Activated CD4-positive, alpha-beta T cell treated with anti-CD3 and anti-CD28 coated beads, Interleukin-10, Interleukin-2, amounts not matched to agents 100 ng/mL and 50 ng/mL, durations not matched to agents 16 hours and 8 hours (primary cell): ENCODE measurements around the gene SLAMF9.

Experiments used
- DNase-seq: peaks from one replicate; pipeline ENCODE4 v3.0.0-alpha.2; 2020

Gene SLAMF9

DNA sequence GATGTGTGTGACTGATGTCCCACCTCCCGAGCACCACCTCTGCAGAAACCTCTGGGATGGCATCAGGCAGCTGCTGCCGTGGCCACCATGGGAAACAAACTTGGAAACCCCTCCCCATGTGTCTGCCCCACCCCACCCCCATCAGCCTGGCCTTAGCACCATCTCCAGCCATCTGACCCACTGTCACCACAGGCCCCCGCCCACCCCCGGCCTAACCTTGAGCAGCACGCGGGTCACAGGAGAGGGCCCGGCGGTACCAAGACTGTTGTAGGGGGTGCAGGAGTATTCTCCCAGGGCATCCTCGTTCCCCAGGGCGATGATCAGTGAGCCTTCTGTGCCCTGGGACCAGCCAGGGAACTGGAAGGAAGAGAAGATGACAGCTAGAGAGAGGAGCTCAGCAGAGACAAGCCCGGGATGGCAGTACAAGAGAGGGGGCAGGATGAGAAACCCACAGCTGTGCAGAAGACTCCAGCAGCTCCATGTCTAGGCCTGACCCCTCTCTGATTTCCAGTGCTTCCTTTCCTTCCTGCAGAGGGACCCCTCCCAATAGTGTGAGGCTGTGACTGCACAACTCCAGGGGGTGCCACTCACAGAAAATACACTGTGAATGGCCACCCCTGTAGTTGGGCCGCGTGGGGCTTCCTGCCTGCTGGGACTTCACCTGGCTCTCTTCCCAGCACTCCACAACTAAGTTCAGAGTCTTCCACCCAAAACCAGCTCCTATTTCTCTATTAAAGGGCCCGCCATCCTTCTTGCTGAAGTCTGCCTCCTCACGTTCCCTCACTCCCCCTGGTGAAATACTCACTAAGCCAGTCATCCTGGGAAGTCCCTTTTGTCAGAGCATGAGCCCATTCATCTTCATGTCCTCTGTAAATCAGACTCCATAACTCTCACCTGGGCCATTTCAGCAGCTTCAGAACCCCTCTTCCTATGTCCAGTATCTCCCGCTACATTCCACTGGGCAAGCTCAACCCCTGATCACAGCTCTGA, 21.4 kb downstream of the SLAMF9 start:
- DNase-seq = no peak

DNA sequence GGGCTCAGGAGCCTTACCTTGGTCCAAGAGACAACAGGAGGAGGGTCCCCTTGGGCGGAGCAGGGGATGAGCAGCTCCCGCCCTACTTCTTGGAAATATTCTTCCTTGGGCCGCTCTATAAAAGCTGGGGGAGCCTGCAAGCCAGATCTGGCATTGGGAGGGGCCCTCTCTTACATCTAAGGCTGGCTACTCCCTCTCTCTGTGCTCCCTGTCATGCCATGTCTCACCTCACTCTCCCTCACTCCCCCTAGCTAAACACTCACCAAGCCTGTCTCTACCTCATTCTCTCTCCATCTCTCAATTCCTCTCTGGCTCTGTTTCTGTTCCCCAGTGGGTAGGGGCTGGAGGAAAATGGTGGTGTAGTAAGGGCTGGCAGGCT, 22.3 kb downstream of the SLAMF9 start:
- DNase-seq = no peak

DNA sequence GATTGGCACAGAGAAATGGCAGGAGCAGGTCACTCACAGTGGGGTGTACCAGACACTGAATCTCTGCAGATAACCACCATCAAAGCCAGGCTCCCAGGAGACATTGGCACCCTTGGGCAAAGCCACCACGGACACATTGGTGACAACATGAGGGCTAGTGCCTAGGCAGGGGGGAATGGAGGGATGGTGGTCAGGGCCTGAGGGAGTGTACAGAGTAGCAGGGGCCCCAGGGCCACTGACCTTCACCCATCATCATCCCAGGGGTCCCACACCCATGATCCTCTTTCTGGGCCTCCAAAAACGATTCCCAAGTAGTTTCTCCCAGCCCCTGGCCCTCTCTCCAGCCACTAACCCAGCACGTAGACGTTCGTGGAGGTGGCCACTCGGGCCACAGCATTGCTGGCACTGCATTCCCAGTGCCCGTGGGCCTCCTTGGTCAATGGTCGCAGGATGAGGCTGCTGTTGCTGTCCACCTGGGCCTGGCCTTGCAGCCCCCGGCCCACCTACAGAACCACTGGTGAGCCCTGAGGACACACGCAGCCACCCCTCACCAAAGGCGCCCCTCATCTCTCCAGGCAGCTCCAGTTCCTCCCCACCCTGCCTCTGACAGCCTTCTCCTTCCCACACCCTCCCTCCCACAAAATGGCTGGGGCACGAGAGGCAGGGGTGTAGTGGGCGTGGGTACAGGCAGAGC, 22.8 kb downstream of the SLAMF9 start:
- no peak for DNase-seq

DNA sequence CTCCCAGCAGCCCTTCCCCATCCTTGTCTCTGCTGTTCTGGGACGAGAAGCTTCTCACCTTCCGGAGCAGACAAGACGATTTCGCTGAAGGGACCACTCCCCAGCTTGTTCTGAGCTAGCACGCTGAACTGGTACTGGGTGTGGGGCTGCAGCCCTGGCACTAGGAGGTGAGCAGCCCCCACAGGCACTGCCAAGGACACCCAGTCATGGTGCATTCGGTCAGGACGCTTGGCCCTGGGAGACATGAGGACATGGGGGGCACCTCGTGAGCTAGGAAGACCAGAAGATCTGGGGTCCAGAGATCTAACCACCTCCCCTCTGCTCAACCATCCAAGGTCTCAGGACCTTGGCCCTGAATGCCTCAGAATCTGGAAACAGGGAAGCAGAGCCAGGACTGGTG, 23.4 kb downstream of the SLAMF9 start:
- no peak for DNase-seq

DNA sequence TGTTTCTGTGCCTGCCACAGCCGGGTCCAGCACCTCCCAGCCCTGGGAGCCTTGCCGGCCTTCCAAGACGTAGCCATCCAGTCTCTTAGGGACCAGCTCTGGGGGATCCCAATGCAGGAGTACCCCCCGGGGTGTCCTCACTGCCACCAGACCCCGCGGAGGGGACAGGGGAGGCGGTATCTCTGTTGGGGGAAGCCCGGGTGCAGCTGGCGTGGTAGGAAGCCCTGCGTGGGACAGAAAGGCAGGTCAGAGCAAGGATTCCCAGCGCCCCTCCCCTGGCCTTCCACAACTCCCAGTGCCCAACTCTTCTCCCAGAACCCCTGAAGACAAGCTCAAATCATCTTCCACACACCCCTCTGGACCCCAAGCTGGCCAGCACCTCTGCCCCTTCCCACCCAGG, 23.8 kb downstream of the SLAMF9 start:
- no peak for DNase-seq

DNA sequence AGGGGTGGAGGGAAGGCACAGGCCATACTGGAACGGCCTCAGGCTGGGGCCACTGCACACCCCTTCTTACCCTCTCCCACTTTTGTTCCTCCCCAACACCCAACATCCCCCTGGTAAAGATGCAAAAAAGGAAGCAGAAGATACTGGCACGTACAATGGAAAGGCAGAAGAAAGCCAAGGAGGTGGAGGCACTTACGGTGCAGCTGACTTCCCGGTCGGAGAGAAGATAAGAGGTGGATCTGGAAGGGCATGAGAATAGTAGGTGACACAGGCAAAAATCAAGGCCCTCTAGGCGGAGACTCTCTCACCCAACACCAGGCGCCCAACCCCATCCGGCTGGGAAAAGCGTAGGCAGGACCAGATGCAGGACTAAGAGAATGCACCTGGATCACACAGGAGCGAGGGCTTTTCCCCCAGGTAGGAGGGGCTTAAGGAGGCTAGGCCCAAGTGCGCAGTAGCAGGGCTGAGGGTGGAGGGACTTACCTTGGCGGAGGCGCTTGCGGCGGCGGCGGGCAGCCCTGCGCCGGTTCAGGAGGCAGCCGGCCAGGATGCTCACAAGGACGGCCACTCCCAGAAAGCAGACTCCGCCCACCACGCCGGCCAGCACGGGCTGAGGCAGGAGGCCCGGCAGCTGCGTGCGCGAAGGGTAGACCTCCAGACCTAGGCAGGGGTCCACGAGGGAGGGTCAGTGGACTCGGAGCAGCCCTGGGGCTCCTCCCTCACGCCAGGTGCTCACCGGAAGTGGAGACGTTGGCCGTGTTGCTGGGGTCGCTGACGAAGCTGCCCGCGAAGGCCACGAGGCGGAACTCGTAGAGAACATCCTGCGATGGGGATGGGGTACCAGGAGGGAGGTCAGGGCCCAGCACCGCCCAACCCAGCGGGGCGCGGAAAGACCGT, 24.6 kb downstream of the SLAMF9 start:
- DNase-seq = no peak

DNA sequence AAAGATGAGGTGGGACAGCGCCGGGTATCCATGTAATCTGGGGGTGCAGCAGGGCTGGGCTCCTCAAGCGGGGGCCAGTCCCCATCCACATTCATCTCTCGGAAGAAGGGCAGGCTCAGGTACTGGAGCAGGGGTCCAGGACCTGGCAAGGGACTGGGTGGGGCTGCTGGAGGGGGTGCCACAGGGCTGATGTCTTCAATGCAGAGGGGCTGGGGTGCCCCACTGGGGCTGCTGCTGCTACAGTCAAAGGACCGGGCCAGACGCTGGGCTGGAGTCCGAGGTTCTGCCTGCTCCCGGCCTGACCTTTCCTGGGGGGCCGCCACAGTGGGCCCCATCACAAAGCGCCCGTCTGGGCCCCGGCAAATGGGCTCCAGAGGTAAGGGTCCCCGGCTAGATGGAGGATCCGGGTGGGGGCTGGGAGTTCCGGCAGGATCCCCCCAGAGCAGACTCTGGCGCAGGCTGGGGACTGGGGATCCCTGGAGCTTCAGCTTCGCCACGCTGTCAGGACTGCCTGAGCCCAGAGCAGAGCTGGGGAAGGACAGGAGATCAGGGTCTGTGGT, 25.5 kb downstream of the SLAMF9 start:
- no peak for DNase-seq

DNA sequence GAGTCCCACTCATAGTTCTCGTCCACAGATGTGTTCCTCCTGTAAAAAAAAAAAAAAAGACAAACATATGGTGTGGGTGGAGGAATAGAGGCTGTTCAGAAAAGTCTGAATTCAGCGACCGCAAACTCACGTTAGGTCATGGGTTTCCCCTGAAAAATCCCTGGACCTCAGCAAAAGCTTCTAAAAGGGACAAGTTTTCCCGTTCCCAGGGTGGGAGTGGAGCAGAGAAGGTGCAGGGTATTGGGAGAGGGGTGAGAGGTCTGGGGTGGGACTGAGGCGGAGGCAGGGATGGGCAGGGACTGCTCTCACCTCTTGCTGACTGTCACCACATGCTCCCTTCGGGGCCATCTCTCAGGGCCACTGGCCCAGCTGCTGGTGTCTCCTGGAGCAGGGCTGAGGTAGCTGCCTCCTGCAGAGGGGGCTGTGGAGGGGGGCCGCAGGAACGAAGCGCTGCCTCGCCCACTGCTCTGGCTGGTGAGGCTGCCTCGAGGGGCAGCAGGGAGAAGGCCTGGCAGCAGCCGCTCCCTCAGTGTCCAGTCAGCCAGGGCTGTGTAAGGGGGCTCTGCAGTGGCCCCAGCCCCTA, 26.1 kb downstream of the SLAMF9 start:
- no peak for DNase-seq

DNA sequence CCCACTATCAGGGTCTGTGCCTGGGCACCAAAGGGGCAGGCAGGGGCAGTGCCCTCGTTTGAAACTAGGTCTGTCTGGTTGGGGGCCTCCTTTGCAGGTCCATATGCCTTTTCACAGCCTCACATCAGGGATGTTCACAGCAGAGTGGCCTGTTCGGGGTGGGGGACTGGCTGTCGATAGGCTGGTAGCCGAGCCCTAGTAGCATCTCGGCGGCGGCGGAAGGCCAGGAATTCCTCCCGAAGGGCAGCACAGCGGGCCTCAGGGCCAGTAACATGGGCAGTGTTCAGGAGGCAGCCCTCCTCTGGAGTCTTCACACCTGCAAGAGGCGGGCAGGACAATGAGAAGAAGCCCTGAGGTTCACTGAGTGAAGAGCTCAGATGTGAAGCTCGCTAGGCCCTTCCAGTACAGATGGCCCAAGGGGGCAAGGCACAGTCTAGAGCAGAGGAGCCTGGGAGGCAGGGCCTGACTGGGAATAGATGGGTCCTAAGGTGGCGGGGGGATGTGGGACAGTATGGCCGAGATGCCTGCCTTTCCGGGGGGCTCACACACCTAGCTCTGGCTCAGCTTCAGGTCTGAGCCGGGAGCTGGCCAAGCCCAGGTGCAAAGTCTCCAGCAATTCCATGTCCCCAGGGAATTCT, 26.7 kb downstream of the SLAMF9 start:
- no peak for DNase-seq

DNA sequence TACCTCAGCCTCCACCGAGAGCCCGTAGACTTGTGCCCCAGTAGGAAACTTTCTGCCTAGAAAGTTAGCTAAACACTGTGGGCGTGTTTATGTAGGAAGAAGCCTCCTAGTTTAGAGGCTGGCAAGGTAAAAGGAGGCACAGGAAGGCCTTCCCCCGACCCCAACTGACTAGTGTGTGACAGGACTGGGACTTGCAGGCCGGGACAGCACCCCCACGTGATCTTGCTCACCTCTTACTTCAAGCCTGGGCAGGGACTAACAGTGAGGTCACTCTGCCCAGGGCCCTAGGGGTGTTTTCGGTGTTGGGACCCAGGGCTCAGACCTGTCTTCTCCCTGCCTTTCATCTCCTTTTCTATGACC, 28.3 kb downstream of the SLAMF9 start:
- no peak for DNase-seq

DNA sequence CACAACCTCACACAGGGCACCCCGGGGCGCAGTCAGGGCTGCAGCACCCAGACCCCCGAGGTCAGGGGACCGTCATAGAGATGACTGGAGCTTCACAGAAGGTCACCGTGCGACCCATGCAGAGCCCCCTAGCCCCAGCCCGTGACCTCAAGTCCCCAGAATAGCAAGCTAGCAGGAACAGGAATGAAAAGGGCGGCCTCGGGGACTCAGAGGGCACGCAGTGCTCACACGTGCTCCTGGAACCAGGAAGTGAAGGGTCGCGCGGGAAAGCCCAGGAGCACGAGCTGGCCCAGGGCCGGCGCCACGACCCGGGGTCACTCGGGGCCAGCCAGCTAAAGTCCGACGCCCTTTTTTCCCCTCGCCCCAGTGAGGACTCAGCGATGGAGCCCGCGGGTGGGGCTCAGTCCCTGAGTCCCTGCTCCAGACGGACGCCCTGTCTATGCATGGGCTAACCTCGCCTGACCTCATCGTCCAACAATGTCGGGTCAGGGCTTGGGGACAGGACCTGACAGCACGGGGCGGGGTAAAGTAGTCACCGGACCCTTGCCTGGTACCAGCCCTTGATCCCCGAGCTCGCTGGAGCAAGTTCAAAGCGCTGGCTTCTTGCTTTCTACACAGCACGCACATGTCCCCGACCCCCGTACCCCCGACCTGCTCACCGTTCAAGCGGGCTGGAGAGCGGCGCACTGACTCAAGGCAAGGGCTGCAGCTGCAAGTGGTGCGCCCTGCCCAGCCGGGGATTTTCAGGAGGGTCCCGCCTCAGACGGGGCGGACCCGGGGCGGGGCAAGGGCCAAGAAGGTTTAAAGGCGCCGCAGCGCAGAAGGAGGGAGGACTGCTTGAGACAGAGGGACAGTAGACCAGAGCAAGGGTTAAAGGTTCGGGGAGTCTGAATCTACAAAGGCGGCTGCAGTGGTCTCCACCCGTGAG, 29.0 kb downstream of the SLAMF9 start, which contains the start of gene TAGLN2:
Gene TAGLN2 (minus strand): TSS at position 717 of the 928 bp plus-strand sequence. CDS start 4,998 bp downstream, outside the sequence.
- DNase-seq = peak; percentile 94

DNA sequence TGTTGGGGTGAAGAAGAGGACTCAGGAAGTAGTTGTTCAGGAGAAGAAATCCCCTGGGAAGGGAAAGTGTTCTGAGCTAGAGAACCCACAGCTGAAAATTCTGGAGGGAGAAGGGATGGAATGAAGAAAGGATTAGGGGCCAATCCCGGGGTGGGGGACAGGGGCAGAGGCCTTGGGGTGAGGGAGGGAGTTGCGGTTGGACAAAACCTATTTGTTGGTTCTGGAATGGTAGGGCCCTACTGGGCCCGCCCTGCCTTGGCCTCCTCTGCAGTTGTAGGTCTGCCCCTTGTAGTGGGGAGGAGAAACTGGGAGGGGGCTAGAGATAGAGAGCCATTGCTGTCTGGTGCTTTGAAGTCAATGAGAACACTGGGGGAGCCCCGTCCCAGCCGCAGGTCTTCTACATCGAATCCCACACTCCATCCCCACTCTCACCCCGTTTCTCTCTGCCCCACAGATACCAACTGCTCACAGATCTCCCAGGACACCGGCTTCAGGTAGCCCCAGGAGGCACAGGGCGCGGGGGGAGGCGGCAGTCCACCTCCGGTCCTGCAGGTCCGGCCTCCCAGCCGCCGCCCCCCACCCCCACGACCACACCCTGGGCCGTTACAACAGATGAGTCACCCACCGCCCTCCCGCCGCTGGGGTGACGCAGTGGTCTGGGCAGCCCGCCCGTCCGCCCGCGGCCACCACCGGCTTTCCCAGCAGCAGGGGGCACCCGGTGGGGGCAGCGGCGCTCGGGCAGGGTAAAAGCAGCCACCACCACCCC, 29.8 kb downstream of the SLAMF9 start:
- DNase-seq = peak; percentile 72

DNA sequence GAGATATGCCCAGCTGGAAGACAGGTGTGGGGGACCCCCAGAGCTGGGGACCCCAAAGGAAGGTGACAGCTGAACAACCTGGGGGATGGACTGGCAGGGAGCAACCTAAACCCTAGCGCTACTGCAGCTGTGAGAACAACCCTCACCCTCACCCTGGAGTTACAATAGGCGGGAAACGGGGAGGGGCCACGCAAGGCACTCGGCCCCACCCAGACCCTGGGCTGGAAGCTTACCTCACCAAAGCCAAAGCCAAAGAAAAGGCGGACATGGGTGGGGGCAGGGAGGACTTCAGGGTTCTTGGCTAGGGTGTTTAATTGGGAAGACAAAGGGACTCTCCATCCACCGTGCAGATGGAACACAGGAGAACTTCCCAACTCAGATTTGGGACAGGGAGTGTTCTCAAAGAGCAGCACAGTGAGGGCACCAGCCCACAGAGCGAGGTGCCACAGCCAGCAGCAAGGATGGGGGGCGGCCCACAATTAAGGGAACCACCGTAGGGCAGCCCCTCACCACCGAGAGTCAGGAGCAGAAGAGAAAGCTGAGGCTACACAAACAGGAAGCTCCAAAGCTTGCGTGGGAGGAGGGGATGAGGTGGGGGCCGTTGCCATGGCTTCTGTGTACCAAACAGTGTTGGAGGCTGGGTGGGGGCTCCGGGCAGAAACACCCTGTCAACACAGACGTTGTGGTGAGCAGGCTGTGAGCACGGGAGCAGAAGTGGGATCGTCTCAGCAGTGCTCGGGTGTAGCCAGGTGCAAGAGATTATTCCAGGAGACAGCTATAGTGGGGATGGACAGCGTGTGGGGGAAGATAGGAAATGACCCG, 30.6 kb downstream of the SLAMF9 start:
- peak; percentile 84 for DNase-seq

DNA sequence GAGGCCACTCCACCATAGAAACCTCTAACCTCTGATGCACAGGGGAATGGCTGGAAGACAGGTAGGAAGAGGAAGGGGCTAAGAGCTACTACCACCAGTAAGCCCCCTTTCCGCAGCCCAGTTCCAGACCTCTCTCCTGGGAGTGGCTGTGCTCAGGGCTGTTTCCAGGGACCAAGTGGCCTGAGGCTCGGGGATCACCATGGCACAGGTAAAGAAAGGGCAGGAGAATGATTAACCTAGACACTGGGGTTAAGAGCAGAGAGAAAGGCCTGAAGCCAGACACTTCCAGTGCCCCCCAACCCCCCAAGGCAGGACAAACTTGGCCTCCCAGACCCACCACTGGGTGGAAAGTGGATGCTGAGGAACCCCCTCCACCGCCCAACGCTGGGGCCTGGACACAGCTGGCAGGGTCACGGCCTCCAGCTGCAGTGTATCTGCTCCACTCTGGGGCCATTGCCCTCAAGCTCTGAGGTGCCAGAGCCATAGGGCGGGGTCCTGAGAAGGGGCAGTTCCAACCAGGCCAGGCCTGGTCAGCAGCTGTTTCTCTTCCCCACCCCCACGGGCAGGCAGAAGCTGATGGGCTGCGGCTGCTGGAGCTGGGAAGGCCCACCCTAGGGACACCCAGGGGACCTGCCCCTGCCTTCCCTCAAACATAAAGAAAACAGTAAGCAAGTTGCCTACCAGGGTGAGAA, 31.4 kb downstream of the SLAMF9 start:
- DNase-seq = no peak

DNA sequence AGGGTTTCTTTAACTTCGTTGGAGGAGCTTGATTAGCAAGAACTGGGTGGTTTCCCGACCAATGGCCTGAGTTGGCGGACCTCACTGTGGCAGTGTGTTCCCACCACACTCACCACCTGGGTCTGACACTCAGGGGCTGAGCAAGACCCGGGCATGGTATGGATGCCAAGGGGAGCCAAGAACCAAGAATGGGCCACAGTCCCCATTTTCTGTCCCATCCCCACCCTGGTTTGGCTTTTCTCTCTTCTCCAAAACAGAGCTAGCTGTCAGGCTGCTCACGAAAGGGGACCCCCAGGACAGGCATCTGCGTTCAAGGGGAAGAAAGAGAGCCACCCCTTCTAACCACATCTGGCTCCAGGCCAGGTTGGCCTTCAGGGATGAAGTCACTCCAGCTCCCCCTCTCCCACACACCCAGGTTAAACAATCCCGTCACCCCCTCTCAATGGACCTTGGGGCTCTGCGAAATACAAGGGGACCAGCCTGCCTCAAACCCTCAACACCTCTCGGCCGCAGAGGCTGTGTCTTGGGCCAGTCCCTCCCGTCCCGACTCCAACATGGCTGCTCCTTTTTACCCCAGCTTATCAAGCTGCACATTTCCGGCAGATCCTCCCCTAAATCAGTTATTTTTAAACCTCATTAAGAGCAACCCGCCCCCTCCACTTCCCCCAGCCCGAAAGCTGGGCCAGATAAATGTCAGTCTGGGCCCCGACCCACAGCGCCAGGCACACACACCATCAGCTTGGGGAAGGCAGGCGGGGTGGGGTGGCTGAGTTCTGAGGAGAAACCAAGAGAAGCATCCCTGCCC, 32.1 kb downstream of the SLAMF9 start:
- DNase-seq = peak; percentile 28

DNA sequence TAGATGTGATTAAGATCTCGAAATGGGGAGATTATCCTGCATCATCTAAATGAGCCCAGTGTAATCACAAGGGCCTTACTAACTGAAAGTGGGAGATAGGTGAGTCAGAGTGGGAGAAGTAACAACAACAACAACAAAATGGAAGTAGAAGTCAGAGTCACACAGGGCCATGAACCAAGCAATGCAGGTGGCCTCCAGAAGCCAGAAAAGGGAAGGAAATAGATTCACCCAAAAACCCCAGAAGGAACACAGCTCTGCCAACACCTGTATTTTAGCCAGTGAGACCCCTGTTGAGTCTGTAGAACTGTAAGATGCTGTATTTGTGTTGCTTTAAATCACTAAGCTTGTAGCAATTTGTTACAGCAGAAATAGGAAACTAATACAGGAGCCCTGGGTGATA, 32.8 kb downstream of the SLAMF9 start:
- peak; percentile 74 for DNase-seq

DNA sequence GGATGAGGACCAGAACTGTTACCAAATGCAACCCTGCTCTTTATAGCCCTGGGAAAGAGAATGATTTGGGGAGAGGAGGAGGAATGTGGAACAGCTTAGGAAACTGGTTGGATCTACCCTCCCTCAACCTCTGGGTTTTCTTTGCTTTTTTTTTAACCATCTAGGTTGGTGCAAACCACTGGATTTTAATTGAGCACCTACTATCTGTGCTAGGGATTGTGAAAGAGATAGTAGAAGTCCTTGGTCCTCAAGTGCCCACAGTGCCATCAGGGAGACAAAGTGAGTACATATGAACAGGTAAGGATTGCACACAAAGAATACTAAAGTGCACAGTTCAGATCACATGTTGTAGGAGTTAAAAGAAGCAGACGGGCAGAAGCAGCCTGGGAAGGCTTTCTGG, 33.4 kb downstream of the SLAMF9 start:
- DNase-seq = no peak
